Neural cell (in vitro differentiated cells): Measurements from ENCODE around the gene CEP128. TPM values are rescaled to one million over a fixed set of nuclear protein-coding genes. Genes with fewer than 3 reads are reported as not detected.

Experiments used
- H2AFZ ChIP-seq: fragments of 200-600, 300-800 bp; sonication (generic), shearing (Covaris generic); 2 replicates; pipeline ENCODE4 v1.6.0; 2014; ENCODE audit warnings: low read depth, mild to moderate bottlenecking, antibody characterized with exemption, low read length, moderate library complexity
- H3F3A ChIP-seq: fragments of 200-600 bp; shearing (Covaris generic); 2 replicates; pipeline ENCODE4 v1.6.1; 2016; ENCODE audit warnings: mild to moderate bottlenecking, moderate library complexity, mixed read lengths, antibody characterized with exemption, low read length; ENCODE audit not compliant: insufficient read depth, poor library complexity, severe bottlenecking
- H3K27ac ChIP-seq: fragments of 200-600, 300-800 bp; sonication (generic), shearing (Covaris generic); 2 replicates; pipeline ENCODE4 v1.5.1; 2014; ENCODE audit warnings: mild to moderate bottlenecking, low read length, moderate library complexity
- H3K27me3 ChIP-seq: fragments of 300-800, 200-600 bp; sonication (generic), shearing (Covaris generic); 2 replicates; pipeline ENCODE4 v1.6.0; 2014; ENCODE audit warnings: mild to moderate bottlenecking, low read depth, low read length, moderate library complexity; ENCODE audit not compliant: insufficient read depth
- H3K36me3 ChIP-seq: fragments of 300-800, 200-600 bp; sonication (generic), shearing (Covaris generic); 2 replicates; pipeline ENCODE4 v1.5.1; 2014; ENCODE audit warnings: mild to moderate bottlenecking, antibody characterized with exemption, low read length, moderate library complexity; ENCODE audit not compliant: insufficient read depth
- H3K4me2 ChIP-seq: fragments of 300-800, 200-600 bp; sonication (generic), shearing (Covaris generic); 2 replicates; pipeline ENCODE4 v1.6.0; 2014; ENCODE audit warnings: mild to moderate bottlenecking, low read length
- H3K4me3 ChIP-seq: fragments of 300-800, 200-600 bp; sonication (generic), shearing (Covaris generic); 2 replicates; pipeline ENCODE4 v1.5.1; 2014; ENCODE audit warnings: mild to moderate bottlenecking, low read length, moderate library complexity
- H3K79me2 ChIP-seq: fragments of 200-600 bp; shearing (Covaris generic); replicated peaks from 2 replicates; pipeline ENCODE4 v1.6.0; 2014; ENCODE audit warnings: mild to moderate bottlenecking, low read length, moderate library complexity; ENCODE audit not compliant: insufficient read depth
- H3K9ac ChIP-seq: fragments of 300-800, 200-600 bp; sonication (generic), shearing (Covaris generic); 2 replicates; pipeline ENCODE4 v1.6.1; 2016; ENCODE audit warnings: mild to moderate bottlenecking, low read length, mixed read lengths
- H3K9me2 ChIP-seq: fragments of 200-600 bp; shearing (Covaris generic); 2 replicates; pipeline ENCODE4 v1.6.1; 2016; ENCODE audit warnings: mild to moderate bottlenecking, low read length, mixed read lengths; ENCODE audit not compliant: insufficient read depth
- H3K9me3 ChIP-seq: fragments of 200-600, 300-800 bp; sonication (generic), shearing (Covaris generic); 2 replicates; pipeline ENCODE4 v1.6.1; 2016; ENCODE audit warnings: mild to moderate bottlenecking, mixed run types, low read length, moderate library complexity, mixed read lengths
- H4K20me1 ChIP-seq: fragments of 200-600 bp; shearing (Covaris generic); 2 replicates; pipeline ENCODE4 v1.6.1; 2016; ENCODE audit warnings: mild to moderate bottlenecking, mixed run types; ENCODE audit not compliant: insufficient read depth
- CTCF ChIP-seq: fragments of 450-650 bp; IDR thresholded peaks from 2 replicates; pipeline ENCODE4 v1.5.1; 2014; ENCODE audit warnings: antibody characterized with exemption, mild to moderate bottlenecking, moderate library complexity; ENCODE audit not compliant: poor library complexity, severe bottlenecking
- EP300 ChIP-seq: fragments of 450-650 bp; conservative IDR thresholded peaks from 2 replicates; pipeline ENCODE4 v1.6.1; 2014; ENCODE audit warnings: antibody characterized with exemption, mild to moderate bottlenecking, moderate library complexity; ENCODE audit not compliant: poor library complexity, severe bottlenecking
- EZH2 ChIP-seq: fragments of 200-600, 300-800 bp; shearing (Covaris generic), sonication (generic); IDR thresholded peaks from 2 replicates; pipeline ENCODE4 v1.6.1; 2014; ENCODE audit warnings: antibody characterized with exemption, low read length, borderline replicate concordance, mild to moderate bottlenecking; ENCODE audit not compliant: insufficient read depth, poor library complexity, severe bottlenecking
- MXI1 ChIP-seq: fragments of 450-650 bp; conservative IDR thresholded peaks from 2 replicates; pipeline ENCODE4 v1.6.1; 2014; ENCODE audit warnings: antibody characterized with exemption, mild to moderate bottlenecking; ENCODE audit not compliant: poor library complexity, severe bottlenecking
- POLR2AphosphoS5 ChIP-seq: IDR thresholded peaks from 2 replicates; pipeline ENCODE4 v1.6.1; 2012
- RAD21 ChIP-seq: fragments of 450-650 bp; conservative IDR thresholded peaks from 2 replicates; pipeline ENCODE4 v1.6.1; 2014; ENCODE audit warnings: antibody characterized with exemption, mild to moderate bottlenecking, moderate library complexity
- REST ChIP-seq: IDR thresholded peaks from 2 replicates; pipeline ENCODE4 v1.6.1; 2012; ENCODE audit warnings: borderline replicate concordance
- SMC3 ChIP-seq: fragments of 450-650 bp; conservative IDR thresholded peaks from 2 replicates; pipeline ENCODE4 v1.6.1; 2014; ENCODE audit warnings: antibody characterized with exemption, mild to moderate bottlenecking, moderate library complexity; ENCODE audit not compliant: poor library complexity
- TAF1 ChIP-seq: IDR thresholded peaks from 2 replicates; pipeline ENCODE4 v1.6.1; 2012; ENCODE audit warnings: low read depth
- polyA plus RNA-seq: library from polyadenylated mRNA; depleted of rRNA; stranded (reverse); fragments of >200 nt; gene quantifications from 2 replicates; pipeline ENCODE4 v1.2.3, GENCODE V29; 2014

Gene CEP128
- polyA plus RNA-seq, 1 donor from 2014 or later: 5.5 TPM

- no peaks in the 10 kb centered on the region for H3K9me2 ChIP-seq
Observed at GRCh38 chr14:80448267-80448666, 493.3 kb downstream of the CEP128 start.

GRCh38 chr14:80447392-80447791 is 494.1 kb downstream of the CEP128 start:
- no peaks in the 10 kb centered on the region for H3K9me3 ChIP-seq
- no peaks in the 10 kb centered on the region for H3K27me3 ChIP-seq
- no peaks in the 10 kb centered on the region for H4K20me1 ChIP-seq
- no peak overlapping the region for H3K27ac ChIP-seq
- H3K9me2 ChIP-seq: no peaks in the 10 kb centered on the region
- no peak overlapping the region for H3K4me2 ChIP-seq
- no peaks in the 10 kb centered on the region for H3F3A ChIP-seq
- H3K4me3 ChIP-seq: no peak overlapping the region
- H3K9ac ChIP-seq: no peak overlapping the region
- H2AFZ ChIP-seq: no peak overlapping the region
- H3K79me2 ChIP-seq: no peaks in the 10 kb centered on the region
- H3K36me3 ChIP-seq: no peaks in the 10 kb centered on the region
- TF ChIP-seq RAD21 (no peak), EP300 (no peak), EZH2 (no peak), MXI1 (no peak), SMC3 (no peak), REST (no peak), POLR2AphosphoS5 (no peak), TAF1 (no peak)

More at GRCh38 chr14:80448267-80448666, 493.3 kb downstream of the CEP128 start:
- H3K36me3 ChIP-seq: no peaks in the 10 kb centered on the region
- H3K9me3 ChIP-seq: no peaks in the 10 kb centered on the region
- no peak overlapping the region for H2AFZ ChIP-seq
- H3K27ac ChIP-seq: no peak overlapping the region
- H3K4me3 ChIP-seq: no peak overlapping the region
- no peak for TF ChIP-seq POLR2AphosphoS5
- no peak for TF ChIP-seq REST
- no peak for TF ChIP-seq RAD21
- TF ChIP-seq MXI1: no peak
- no peak for TF ChIP-seq CTCF
- no peak for TF ChIP-seq SMC3
- TF ChIP-seq EP300: no peak
- no peak for TF ChIP-seq EZH2
- TF ChIP-seq TAF1: no peak
- H3F3A ChIP-seq: no peaks in the 10 kb centered on the region
- no peak overlapping the region for H3K9ac ChIP-seq
- no peaks in the 10 kb centered on the region for H3K79me2 ChIP-seq
- no peaks in the 10 kb centered on the region for H4K20me1 ChIP-seq
- H3K4me2 ChIP-seq: no peak overlapping the region
- no peaks in the 10 kb centered on the region for H3K27me3 ChIP-seq
